MM.1S (cell line): ENCODE data around the gene ZBTB4.

Source experiments
- DNase-seq: peaks from one replicate; pipeline ENCODE4 v3.0.0-alpha.2; 2015
- H2AFZ ChIP-seq: fragments of 300-600 bp; sonication (generic); 2 replicates; pipeline ENCODE4 v1.6.0; 2016; ENCODE audit warnings: antibody characterized with exemption, low read length
- H3F3A ChIP-seq: fragments of 300-600 bp; sonication (generic); 2 replicates; pipeline ENCODE4 v1.6.1; 2016; ENCODE audit warnings: mild to moderate bottlenecking, antibody characterized with exemption, low read length, moderate library complexity, mixed read lengths; ENCODE audit not compliant: insufficient read depth
- H3K27ac ChIP-seq: fragments of 300-600 bp; sonication (generic); 2 replicates; pipeline ENCODE4 v1.5.1; 2016; ENCODE audit warnings: mild to moderate bottlenecking, low read length
- H3K27me3 ChIP-seq: fragments of 300-600 bp; sonication (generic); replicated peaks from 2 replicates; pipeline ENCODE4 v1.6.0; 2016; ENCODE audit warnings: low read length; ENCODE audit not compliant: insufficient read depth
- H3K36me3 ChIP-seq: fragments of 300-600 bp; sonication (generic); replicated peaks from 2 replicates; pipeline ENCODE4 v1.6.1; 2016; ENCODE audit warnings: mild to moderate bottlenecking, low read length, mixed read lengths; ENCODE audit not compliant: insufficient read depth
- H3K4me1 ChIP-seq: fragments of 300-600 bp; sonication (generic); 2 replicates; pipeline ENCODE4 v1.6.1; 2016; ENCODE audit warnings: low read length, mixed read lengths
- H3K4me2 ChIP-seq: fragments of 300-600 bp; sonication (generic); 2 replicates; pipeline ENCODE4 v1.6.0; 2016; ENCODE audit warnings: low read depth, low read length
- H3K4me3 ChIP-seq: fragments of 300-600 bp; sonication (generic); 2 replicates; pipeline ENCODE4 v1.5.1; 2016; ENCODE audit warnings: low read length, mixed read lengths
- H3K79me2 ChIP-seq: fragments of 300-600 bp; sonication (generic); 2 replicates; pipeline ENCODE4 v1.6.1; 2016; ENCODE audit warnings: mixed run types, low read length, mixed read lengths
- H3K9ac ChIP-seq: fragments of 300-600 bp; sonication (generic); 2 replicates; pipeline ENCODE4 v1.6.1; 2016; ENCODE audit warnings: low read length, mixed read lengths
- H3K9me2 ChIP-seq: fragments of 300-600 bp; sonication (generic); replicated peaks from 2 replicates; pipeline ENCODE4 v1.6.1; 2016; ENCODE audit warnings: mild to moderate bottlenecking, low read length, mixed read lengths; ENCODE audit not compliant: insufficient read depth
- H3K9me3 ChIP-seq: fragments of 300-600 bp; sonication (generic); replicated peaks from 2 replicates; pipeline ENCODE4 v1.6.1; 2016; ENCODE audit warnings: mild to moderate bottlenecking, low read length, mixed read lengths; ENCODE audit not compliant: insufficient read depth
- H4K20me1 ChIP-seq: fragments of 300-600 bp; sonication (generic); 2 replicates; pipeline ENCODE4 v1.6.1; 2016; ENCODE audit warnings: mild to moderate bottlenecking, low read length, moderate library complexity, mixed read lengths; ENCODE audit not compliant: insufficient read depth
- EZH2 ChIP-seq: fragments of 300-600 bp; sonication (generic); optimal IDR thresholded peaks from 2 replicates; pipeline ENCODE3; 2017; ENCODE audit warnings: low read depth, mild to moderate bottlenecking, antibody characterized with exemption, low read length, mixed read lengths
- EZH2phosphoT487 ChIP-seq: fragments of 300-600 bp; sonication (generic); IDR thresholded peaks from 2 replicates; pipeline ENCODE4 v1.6.1; 2018; ENCODE audit warnings: antibody characterized with exemption, low read length
- TF ChIP-seq, protein P1 (sequence below): fragments of 300-600 bp; sonication (generic); IDR thresholded peaks from 2 replicates; pipeline ENCODE4 v1.5.1; 2016; ENCODE audit warnings: antibody characterized with exemption, low read length, mixed read lengths

Gene ZBTB4

DNA sequence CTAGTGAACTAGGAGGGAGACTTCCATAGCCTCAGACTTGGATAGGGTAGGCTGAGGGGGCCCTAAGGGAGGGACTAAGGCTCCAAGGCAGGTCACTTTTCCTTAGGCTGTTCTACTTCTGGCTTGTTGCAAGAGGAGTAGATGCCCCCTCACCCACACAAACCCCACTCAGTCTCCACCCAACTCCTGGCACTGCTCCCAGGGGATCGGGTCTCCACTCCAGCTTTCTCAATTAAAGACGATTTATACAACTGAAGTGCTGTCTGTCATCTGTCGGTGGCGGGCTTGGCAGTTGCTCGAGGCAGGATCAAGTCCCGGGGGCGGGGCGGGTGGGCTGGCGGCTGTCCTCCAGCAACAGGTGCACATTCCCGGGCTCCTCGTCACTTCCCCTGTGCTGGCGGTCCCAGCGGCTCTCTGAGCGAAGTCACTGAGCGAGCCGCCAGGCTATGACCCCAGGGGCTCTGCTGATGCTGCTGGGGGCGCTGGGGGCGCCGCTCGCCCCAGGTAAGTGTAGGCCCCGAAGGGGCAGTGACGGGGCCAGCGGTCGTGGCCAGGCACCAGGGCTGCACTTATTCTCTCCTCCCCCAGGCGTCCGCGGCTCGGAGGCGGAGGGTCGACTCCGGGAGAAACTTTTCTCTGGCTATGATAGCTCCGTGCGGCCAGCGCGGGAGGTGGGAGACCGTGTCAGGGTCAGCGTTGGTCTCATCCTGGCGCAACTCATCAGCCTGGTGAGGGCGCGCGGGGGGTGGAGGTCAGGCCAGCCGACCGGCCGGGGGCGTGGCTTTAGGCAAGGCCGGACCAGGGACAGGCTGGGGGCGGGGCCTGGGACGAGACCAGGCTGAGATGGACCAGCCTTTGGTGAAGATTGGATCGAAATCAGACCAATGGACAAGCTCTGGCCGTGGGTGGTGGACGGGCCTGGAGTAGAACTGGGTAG lies 34.5 kb downstream of the ZBTB4 start, which contains the start of gene CHRNB1:
CHRNB1 (plus strand) TSS at position 380 of the 937 bp plus-strand sequence; CDS start at position 447, 67 bp downstream.
- no peaks in the 10 kb centered on the region for H3F3A ChIP-seq
- H2AFZ ChIP-seq: no peak within 1 kb of the TSS
- DNase-seq: no peak
- no peaks in the 10 kb centered on the region for H3K36me3 ChIP-seq
- TF ChIP-seq EZH2phosphoT487: no peak
- H3K4me3 ChIP-seq: no peak within 1 kb of the TSS
- H4K20me1 ChIP-seq: no peaks in the 10 kb centered on the region
- no peaks in the 10 kb centered on the region for H3K9me3 ChIP-seq
- no peaks in the 10 kb centered on the region for H3K9me2 ChIP-seq
- no peaks in the 10 kb centered on the region for H3K79me2 ChIP-seq
- H3K27ac ChIP-seq: no peak within 1 kb of the TSS
- no peak within 1 kb of the TSS for H3K9ac ChIP-seq
- peak within 1 kb of the TSS; percentile 52; the same call in 1 of the 2 replicates for H3K4me2 ChIP-seq
- peaks cover 88% of the 10 kb centered on the region for H3K27me3 ChIP-seq
- H3K4me1 ChIP-seq: no peaks in the 10 kb centered on the region

GRCh38 chr17:7443499-7444485 lies 35.6 kb downstream of the ZBTB4 start:
- no peak overlapping the region for H3K27ac ChIP-seq
- no peaks in the 10 kb centered on the region for H3K9me2 ChIP-seq
- H3K4me1 ChIP-seq: no peaks in the 10 kb centered on the region
- no peak overlapping the region for H3K4me2 ChIP-seq
- H3K9ac ChIP-seq: no peak overlapping the region
- H4K20me1 ChIP-seq: no peaks in the 10 kb centered on the region
- H2AFZ ChIP-seq: no peak overlapping the region
- no peak for DNase-seq
- H3K36me3 ChIP-seq: no peaks in the 10 kb centered on the region
- no peaks in the 10 kb centered on the region for H3K9me3 ChIP-seq
- TF ChIP-seq EZH2phosphoT487: no peak
- TF ChIP-seq EZH2: no peak
- TF ChIP-seq, protein P1, sequence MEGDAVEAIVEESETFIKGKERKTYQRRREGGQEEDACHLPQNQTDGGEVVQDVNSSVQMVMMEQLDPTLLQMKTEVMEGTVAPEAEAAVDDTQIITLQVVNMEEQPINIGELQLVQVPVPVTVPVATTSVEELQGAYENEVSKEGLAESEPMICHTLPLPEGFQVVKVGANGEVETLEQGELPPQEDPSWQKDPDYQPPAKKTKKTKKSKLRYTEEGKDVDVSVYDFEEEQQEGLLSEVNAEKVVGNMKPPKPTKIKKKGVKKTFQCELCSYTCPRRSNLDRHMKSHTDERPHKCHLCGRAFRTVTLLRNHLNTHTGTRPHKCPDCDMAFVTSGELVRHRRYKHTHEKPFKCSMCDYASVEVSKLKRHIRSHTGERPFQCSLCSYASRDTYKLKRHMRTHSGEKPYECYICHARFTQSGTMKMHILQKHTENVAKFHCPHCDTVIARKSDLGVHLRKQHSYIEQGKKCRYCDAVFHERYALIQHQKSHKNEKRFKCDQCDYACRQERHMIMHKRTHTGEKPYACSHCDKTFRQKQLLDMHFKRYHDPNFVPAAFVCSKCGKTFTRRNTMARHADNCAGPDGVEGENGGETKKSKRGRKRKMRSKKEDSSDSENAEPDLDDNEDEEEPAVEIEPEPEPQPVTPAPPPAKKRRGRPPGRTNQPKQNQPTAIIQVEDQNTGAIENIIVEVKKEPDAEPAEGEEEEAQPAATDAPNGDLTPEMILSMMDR: no peak
- no peaks in the 10 kb centered on the region for H3K79me2 ChIP-seq
- H3K27me3 ChIP-seq: peaks cover 94% of the 10 kb centered on the region
- no peak overlapping the region for H3K4me3 ChIP-seq
- no peaks in the 10 kb centered on the region for H3F3A ChIP-seq

DNA sequence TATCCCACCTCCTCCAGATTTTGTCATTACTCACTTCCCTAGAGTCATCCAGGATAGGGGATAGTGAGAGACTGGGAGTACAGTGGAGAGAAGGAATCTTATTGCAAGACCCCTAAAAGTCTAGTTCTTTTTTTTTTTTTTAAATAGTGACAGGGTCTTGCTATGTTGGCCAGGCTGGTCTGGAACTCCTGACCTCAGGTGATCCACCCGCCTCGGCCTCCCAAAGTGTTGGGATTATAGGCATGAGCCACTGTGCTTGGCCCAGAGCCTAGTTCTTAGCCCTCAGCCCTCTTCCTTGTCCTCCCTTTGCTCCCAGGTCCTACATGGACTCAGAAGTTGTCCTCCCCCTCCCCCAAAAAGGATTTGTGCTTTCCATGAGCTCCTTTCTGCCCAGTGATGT lies 37.3 kb downstream of the ZBTB4 start:
- Histone ChIP-seq H2AFZ (no peak overlapping the region), H3K9me3 (no peaks in the 10 kb centered on the region), H3K36me3 (no peaks in the 10 kb centered on the region), H3K4me3 (no peak overlapping the region), H3K4me1 (peaks cover 2% of the 10 kb centered on the region; the same call in 1 of the 2 replicates), H3K79me2 (no peaks in the 10 kb centered on the region), H3K9me2 (no peaks in the 10 kb centered on the region), H4K20me1 (no peaks in the 10 kb centered on the region), H3K27ac (no peak overlapping the region), H3K9ac (no peak overlapping the region), H3F3A (no peaks in the 10 kb centered on the region), H3K4me2 (no peak overlapping the region), H3K27me3 (peaks cover 88% of the 10 kb centered on the region)
- no peak for DNase-seq
- TF ChIP-seq EZH2phosphoT487 (no peak), EZH2 (no peak)
- TF ChIP-seq, protein P1: no peak
